ENCODE data around the gene GPC5. TPM values are rescaled to one million over a fixed set of nuclear protein-coding genes. Genes with fewer than 3 reads are reported as not detected.
"Not testable (repeated sequence)": the region's sequence is repeated elsewhere in the genome, so short reads cannot be mapped to it uniquely, and the experiment has no call there.

The GPC5 gene
- total RNA-seq, 1 donor from 2014 or later = 2.5 TPM

- Mint-ChIP-seq H3K27me3 (ENCODE audit: low read depth) (no peaks in the 10 kb centered on the region), H3K36me3 (no peaks in the 10 kb centered on the region), H3K9me3 (no peaks in the 10 kb centered on the region), H3K4me3 (no peak overlapping the region), H3K4me1 (peaks cover 14% of the 10 kb centered on the region), H3K27ac (no peak overlapping the region)
- TF ChIP-seq CTCF (IDR thresholded peaks at IDR 0.05; ENCODE audit: unreplicated experiment) = no peak
- DNase-seq (ENCODE audit: low spot score in 2 of 2, unreplicated experiment in 2 of 2) = no peak
Observed at GRCh38 chr13:92461831-92462230, 1063.4 kb downstream of the GPC5 start.

GRCh38 chr13:92463134-92463533 lies 1064.7 kb downstream of the GPC5 start:
- peaks cover 26% of the 10 kb centered on the region for H3K4me1 Mint-ChIP-seq
- H3K4me3 Mint-ChIP-seq = no peak overlapping the region
- no peak overlapping the region for H3K27ac Mint-ChIP-seq
- no peaks in the 10 kb centered on the region for H3K9me3 Mint-ChIP-seq
- DNase-seq (ENCODE audit: low spot score in 2 of 2, unreplicated experiment in 2 of 2) = no peak
- H3K36me3 Mint-ChIP-seq = no peaks in the 10 kb centered on the region
- no peaks in the 10 kb centered on the region for H3K27me3 Mint-ChIP-seq (ENCODE audit: low read depth)
- TF ChIP-seq CTCF (IDR thresholded peaks at IDR 0.05; ENCODE audit: unreplicated experiment) = no peak

- Mint-ChIP-seq H3K27ac (peak overlapping the region; percentile 80), H3K36me3 (peaks cover 8% of the 10 kb centered on the region), H3K9me3 (peaks cover 8% of the 10 kb centered on the region), H3K4me1 (peaks cover 43% of the 10 kb centered on the region), H3K4me3 (no peak overlapping the region), H3K27me3 (ENCODE audit: low read depth) (no peaks in the 10 kb centered on the region)
- DNase-seq (ENCODE audit: low spot score in 2 of 2, unreplicated experiment in 2 of 2) = no peak
- no peak for TF ChIP-seq CTCF (IDR thresholded peaks at IDR 0.05; ENCODE audit: unreplicated experiment)
Observed at GRCh38 chr13:92473765-92474475, 1075.5 kb downstream of the GPC5 start.

GRCh38 chr13:92480387-92480786 lies 1082.0 kb downstream of the GPC5 start:
- TF ChIP-seq CTCF (IDR thresholded peaks at IDR 0.05; ENCODE audit: unreplicated experiment) = no peak
- Mint-ChIP-seq H3K9me3 (peaks cover 17% of the 10 kb centered on the region), H3K27me3 (ENCODE audit: low read depth) (no peaks in the 10 kb centered on the region), H3K36me3 (peaks cover 6% of the 10 kb centered on the region), H3K4me1 (peaks cover 3% of the 10 kb centered on the region), H3K27ac (no peak overlapping the region), H3K4me3 (no peak overlapping the region)
- no peak for DNase-seq (ENCODE audit: low spot score in 2 of 2, unreplicated experiment in 2 of 2)

- peaks cover 16% of the 10 kb centered on the region for H3K9me3 Mint-ChIP-seq
- not testable (repeated sequence) for H3K27ac Mint-ChIP-seq; H3K4me1 Mint-ChIP-seq; H3K36me3 Mint-ChIP-seq; DNase-seq (ENCODE audit: low spot score in 2 of 2, unreplicated experiment in 2 of 2); H3K27me3 Mint-ChIP-seq (ENCODE audit: low read depth); H3K4me3 Mint-ChIP-seq
Observed at GRCh38 chr13:92482790-92483189, 1084.4 kb downstream of the GPC5 start.

- Mint-ChIP-seq H3K4me3 (no peak overlapping the region), H3K4me1 (peaks cover 4% of the 10 kb centered on the region), H3K36me3 (peaks cover 3% of the 10 kb centered on the region), H3K9me3 (peaks cover 9% of the 10 kb centered on the region), H3K27me3 (ENCODE audit: low read depth) (no peaks in the 10 kb centered on the region), H3K27ac (no peak overlapping the region)
- DNase-seq (ENCODE audit: low spot score in 2 of 2, unreplicated experiment in 2 of 2) = no peak
- TF ChIP-seq CTCF (IDR thresholded peaks at IDR 0.05; ENCODE audit: unreplicated experiment) = no peak
Observed at GRCh38 chr13:92483894-92484293, 1085.5 kb downstream of the GPC5 start.
